Spleen (tissue), 7 donors: Measurements from ENCODE around the gene THSD4.

Source experiments
- CTCF ChIP-seq, 11 experiments: fragments of 200-600 bp in 7 of 11; fragments of 450-650 bp in 4 of 11; sonication (generic) in 4 of 11; IDR thresholded peaks in 8 of 11; conservative IDR thresholded peaks in 3 of 11; 1 replicate in 7 of 11; 2 replicates in 4 of 11; pipeline versions ENCODE4 v1.4.0 to v1.8.0; 2016 to 2021; ENCODE audit warnings: antibody characterized with exemption in 11 of 11, inconsistent platforms in 4 of 11, mild to moderate bottlenecking in 1 of 11
- POLR2A ChIP-seq, 3 donors: fragments of 450-650 bp; IDR thresholded peaks; one replicate each; pipeline ENCODE4 v1.5.1; 2017; ENCODE audit warnings: antibody characterized with exemption in 3 of 3, mild to moderate bottlenecking in 1 of 3
- POLR2AphosphoS5 ChIP-seq, 3 donors: sonication (generic); formaldehyde crosslinking; IDR thresholded peaks; one replicate each; pipeline ENCODE4 v1.5.1; 2017; ENCODE audit warnings: antibody characterized with exemption in 3 of 3
- donor health status: DM: no; HTN: no; CAD: no; lungs with moderate emphysema.
- donor health status: DM: no; HTN: no; CAD: no.
- donor health status: DM: no; HTN: no; CAD: no.

GRCh38 chr15:71449363-71449762 is 334.1 kb downstream of the THSD4 start:
- TF ChIP-seq POLR2A (IDR thresholded peaks at IDR 0.05): no peak
- TF ChIP-seq CTCF (IDR thresholded peaks at IDR 0.05 in 8 of 11, conservative IDR thresholded peaks at IDR 0.05 in 3 of 11): no peak
- TF ChIP-seq POLR2AphosphoS5 (IDR thresholded peaks at IDR 0.05): no peak
